Measurements from ENCODE around the gene CWC15. TPM values are rescaled to one million over a fixed set of nuclear protein-coding genes. Genes with fewer than 3 reads are reported as not detected.
"Not testable (repeated sequence)": the region's sequence is repeated elsewhere in the genome, so short reads cannot be mapped to it uniquely, and the experiment has no call there.

The CWC15 gene
- total RNA-seq, 2 experiments from 2014 or later = 121 to 124 TPM

GRCh38 chr11:94923004-94923334, 50.4 kb downstream of the CWC15 start:
- H3K4me3 ChIP-seq (ENCODE audit: low read length) = no peak overlapping the region
- peaks cover 44% of the 10 kb centered on the region for H3K4me1 ChIP-seq (ENCODE audit: insufficient read depth, low read length)
- DNase-seq (no peak), ATAC-seq (ENCODE audit: poor library complexity) (no peak)
- no peak for TF ChIP-seq CTCF (IDR thresholded peaks at IDR 0.05)
- H3K27ac Mint-ChIP-seq = peak overlapping the region; percentile 91
- H3K27me3 ChIP-seq (ENCODE audit: control insufficient read depth in 1 of 2, insufficient read depth in 2 of 2, low read length in 2 of 2) = no peaks in the 10 kb centered on the region
- ChIA-PET POLR2A (interaction anchor here (2.8 kb wide), 1 partner anchor 145 kb away, joined by 28 read pairs; the partner anchor contains the start of gene SRSF8), CTCF (no interaction called here)
- H3K9me3 ChIP-seq (ENCODE audit: control insufficient read depth in 1 of 2, insufficient read depth in 1 of 2, low read length in 2 of 2) = no peaks in the 10 kb centered on the region
- peaks cover 5% of the 10 kb centered on the region for H3K9me3 Mint-ChIP-seq
- H3K4me1 Mint-ChIP-seq (ENCODE audit: low read depth) = peaks cover 57% of the 10 kb centered on the region
- H3K36me3 Mint-ChIP-seq (ENCODE audit: low read depth) = no peaks in the 10 kb centered on the region
- no peak overlapping the region for H3K27ac ChIP-seq (ENCODE audit: low read depth in 1 of 2, low read length in 2 of 2)
- no peaks in the 10 kb centered on the region for H3K27me3 Mint-ChIP-seq
- intact Hi-C loops (cut with DNase I, micrococcal nuclease) = no loop called here
- H3K36me3 ChIP-seq (ENCODE audit: insufficient read depth, low read length) = no peaks in the 10 kb centered on the region
- H3K4me3 Mint-ChIP-seq = no peak overlapping the region

- DNase-seq (no peak), ATAC-seq (ENCODE audit: poor library complexity) (no peak)
- no peaks in the 10 kb centered on the region for H3K36me3 ChIP-seq (ENCODE audit: insufficient read depth, low read length)
- no peaks in the 10 kb centered on the region for H3K9me3 ChIP-seq (ENCODE audit: control insufficient read depth in 1 of 2, insufficient read depth in 1 of 2, low read length in 2 of 2)
- H3K4me3 ChIP-seq (ENCODE audit: low read length) = no peak overlapping the region
- no peak for TF ChIP-seq CTCF (IDR thresholded peaks at IDR 0.05)
- no peak overlapping the region for H3K27ac Mint-ChIP-seq
- peaks cover 54% of the 10 kb centered on the region for H3K4me1 Mint-ChIP-seq (ENCODE audit: low read depth)
- intact Hi-C loops (cut with DNase I, micrococcal nuclease) = no loop called here
- no peak overlapping the region for H3K27ac ChIP-seq (ENCODE audit: low read depth in 1 of 2, low read length in 2 of 2)
- H3K27me3 ChIP-seq (ENCODE audit: control insufficient read depth in 1 of 2, insufficient read depth in 2 of 2, low read length in 2 of 2) = no peaks in the 10 kb centered on the region
- ChIA-PET POLR2A (interaction anchor here (2.8 kb wide), 1 partner anchor 145 kb away, joined by 28 read pairs; the partner anchor contains the start of gene SRSF8), CTCF (interaction anchor here (1.1 kb wide), 1 partner anchor 11 kb away, joined by 3 read pairs; no protein-coding TSS in a partner anchor)
- H3K9me3 Mint-ChIP-seq = peaks cover 5% of the 10 kb centered on the region
- no peaks in the 10 kb centered on the region for H3K27me3 Mint-ChIP-seq
- H3K36me3 Mint-ChIP-seq (ENCODE audit: low read depth) = no peaks in the 10 kb centered on the region
- H3K4me1 ChIP-seq (ENCODE audit: insufficient read depth, low read length) = peaks cover 44% of the 10 kb centered on the region
- no peak overlapping the region for H3K4me3 Mint-ChIP-seq
Measured at GRCh38 chr11:94922321-94923003, 50.9 kb downstream of the CWC15 start.

GRCh38 chr11:94920311-94920710, 53.0 kb downstream of the CWC15 start:
- H3K27me3 ChIP-seq (ENCODE audit: control insufficient read depth in 1 of 2, insufficient read depth in 2 of 2, low read length in 2 of 2) = no peaks in the 10 kb centered on the region
- H3K4me1 ChIP-seq (ENCODE audit: insufficient read depth, low read length) = peaks cover 25% of the 10 kb centered on the region
- no peak for DNase-seq
- no peaks in the 10 kb centered on the region for H3K9me3 ChIP-seq (ENCODE audit: control insufficient read depth in 1 of 2, insufficient read depth in 1 of 2, low read length in 2 of 2)
- no peak for ATAC-seq (ENCODE audit: poor library complexity)
- H3K4me3 ChIP-seq (ENCODE audit: low read length) = no peak overlapping the region
- Mint-ChIP-seq H3K27ac (no peak overlapping the region), H3K9me3 (peaks cover 2% of the 10 kb centered on the region), H3K27me3 (no peaks in the 10 kb centered on the region), H3K36me3 (ENCODE audit: low read depth) (no peaks in the 10 kb centered on the region), H3K4me1 (ENCODE audit: low read depth) (peaks cover 34% of the 10 kb centered on the region), H3K4me3 (no peak overlapping the region)
- POLR2A ChIA-PET = no interaction called here
- no peak overlapping the region for H3K27ac ChIP-seq (ENCODE audit: low read depth in 1 of 2, low read length in 2 of 2)
- CTCF ChIA-PET = no interaction called here
- no peaks in the 10 kb centered on the region for H3K36me3 ChIP-seq (ENCODE audit: insufficient read depth, low read length)
- intact Hi-C loops (cut with DNase I, micrococcal nuclease) = no loop called here
- no peak for TF ChIP-seq CTCF (IDR thresholded peaks at IDR 0.05)

- H3K27me3 ChIP-seq (ENCODE audit: control insufficient read depth in 1 of 2, insufficient read depth in 2 of 2, low read length in 2 of 2); DNase-seq; ATAC-seq (ENCODE audit: poor library complexity); H3K36me3 ChIP-seq (ENCODE audit: insufficient read depth, low read length); H3K4me3 Mint-ChIP-seq; H3K36me3 Mint-ChIP-seq (ENCODE audit: low read depth); intact Hi-C loops (cut with DNase I, micrococcal nuclease); H3K9me3 ChIP-seq (ENCODE audit: control insufficient read depth in 1 of 2, insufficient read depth in 1 of 2, low read length in 2 of 2); H3K4me3 ChIP-seq (ENCODE audit: low read length); H3K4me1 ChIP-seq (ENCODE audit: insufficient read depth, low read length); H3K4me1 Mint-ChIP-seq (ENCODE audit: low read depth); H3K27ac Mint-ChIP-seq; H3K9me3 Mint-ChIP-seq; H3K27ac ChIP-seq (ENCODE audit: low read depth in 1 of 2, low read length in 2 of 2); H3K27me3 Mint-ChIP-seq; CTCF ChIA-PET: not testable (repeated sequence)
- POLR2A ChIA-PET = interaction anchor here (1.4 kb wide), 1 partner anchor 11 kb away, joined by 4 read pairs; no protein-coding TSS in a partner anchor
Measured at GRCh38 chr11:94913718-94914394, 59.5 kb downstream of the CWC15 start.

Measured in CD4-positive, alpha-beta T cell (primary cell).